ENCODE measurements around the gene CCDC17.

GRCh38 chr1:45586769-45587168 lies 37.1 kb downstream of the CCDC17 start:
- TF ChIP-seq CTCF (IDR thresholded peaks at IDR 0.05; ENCODE audit: poor library complexity) (no peak), EZH2 (IDR thresholded peaks at IDR 0.05; ENCODE audit: borderline replicate concordance) (no peak), EZH2phosphoT487 (IDR thresholded peaks at IDR 0.05; ENCODE audit: low read depth, severe bottlenecking, unreplicated experiment) (no peak)

Measured in hepatocyte (in vitro differentiated cells).